Activated effector memory CD4-positive, alpha-beta T cell treated with Interleukin-2 at 50 U/mL for 16 hours (primary cell): Measurements from ENCODE around the gene KAT5.
"Not testable (repeated sequence)": the region's sequence is repeated elsewhere in the genome, so short reads cannot be mapped to it uniquely, and the experiment has no call there.

Experiments
- DNase-seq: peaks from one replicate; pipeline ENCODE4 v3.0.0-alpha.2; 2020

The KAT5 gene

GRCh38 chr11:65710421-65710820 is 1.6 kb upstream of the KAT5 start:
- no peak for DNase-seq

GRCh38 chr11:65712633-65713076 is 603 bp downstream of the KAT5 start:
- no peak for DNase-seq

GRCh38 chr11:65713212-65713969 is 1.3 kb downstream of the KAT5 start:
- no peak for DNase-seq

- no peak for DNase-seq
Observed at GRCh38 chr11:65714433-65714832, 2.4 kb downstream of the KAT5 start.

GRCh38 chr11:65716302-65716701 is 4.2 kb downstream of the KAT5 start:
- DNase-seq: no peak

- DNase-seq: no peak
Observed at GRCh38 chr11:65716774-65717405, 4.8 kb downstream of the KAT5 start.

- no peak for DNase-seq
Observed at GRCh38 chr11:65717906-65718305, 5.9 kb downstream of the KAT5 start.

GRCh38 chr11:65718531-65718930 is 6.5 kb downstream of the KAT5 start:
- DNase-seq: no peak

GRCh38 chr11:65718964-65719492 is 7.0 kb downstream of the KAT5 start:
- DNase-seq: no peak

- DNase-seq: no peak
Observed at GRCh38 chr11:65719871-65720210, 7.8 kb downstream of the KAT5 start.

GRCh38 chr11:65720211-65720934 is 8.3 kb downstream of the KAT5 start, which contains the start of gene RNASEH2C:
Gene RNASEH2C (minus strand): TSS chr11:65720798. CDS start chr11:65720758, 40 bp downstream.
- peak; percentile 57 for DNase-seq

- no peak for DNase-seq
Observed at GRCh38 chr11:65722261-65722660, 10.2 kb downstream of the KAT5 start.

GRCh38 chr11:65726660-65727059 is 14.6 kb downstream of the KAT5 start:
- DNase-seq: no peak

- no peak for DNase-seq
Observed at GRCh38 chr11:65727865-65728264, 15.8 kb downstream of the KAT5 start.

- DNase-seq: no peak
Observed at GRCh38 chr11:65730461-65730860, 18.4 kb downstream of the KAT5 start.

- DNase-seq: not testable (repeated sequence)
Observed at GRCh38 chr11:65735111-65735510, 23.1 kb downstream of the KAT5 start.

GRCh38 chr11:65736810-65737209 is 24.8 kb downstream of the KAT5 start:
- DNase-seq: no peak

GRCh38 chr11:65739022-65739421 is 27.0 kb downstream of the KAT5 start:
- no peak for DNase-seq

GRCh38 chr11:65741185-65741584 is 29.1 kb downstream of the KAT5 start:
- no peak for DNase-seq

- DNase-seq: no peak
Observed at GRCh38 chr11:65742353-65742752, 30.3 kb downstream of the KAT5 start.

- no peak for DNase-seq
Observed at GRCh38 chr11:65743681-65744025, 31.6 kb downstream of the KAT5 start.

GRCh38 chr11:65744026-65744698 is 32.1 kb downstream of the KAT5 start:
- no peak for DNase-seq

GRCh38 chr11:65744699-65745042 is 32.6 kb downstream of the KAT5 start:
- no peak for DNase-seq
